PC-9 (cell line): ENCODE data around the gene MMD2. TPM values are rescaled to one million over a fixed set of nuclear protein-coding genes. Genes with fewer than 3 reads are reported as not detected.

Experiments
- Bru-seq: library from RNA; stranded (reverse); fragments of 400-500 nt; gene quantifications from one replicate; lab custom pipeline; 2021; lab: Mats Ljungman, UMichigan
- BruChase-seq, 2 experiments: library from RNA; stranded (reverse); fragments of 400-500 nt; gene quantifications; one replicate each; lab custom pipeline; 2021; lab: Mats Ljungman, UMichigan
- BruUV-seq: library from RNA; stranded (reverse); fragments of 400-500 nt; replicated peaks from 2 replicates; lab custom pipeline; 2021; lab: Mats Ljungman, UMichigan
- CTCF ChIA-PET: fragments of 300-600 bp; sonication (Branson Sonifier 250); formaldehyde crosslinking; loops from one replicate; lab custom pipeline; 2022; ENCODE audit warnings: antibody characterized with exemption; lab: Charles Lee
- POLR2A ChIA-PET: fragments of 300-600 bp; sonication (Branson Sonifier 250); formaldehyde crosslinking; loops from one replicate; lab custom pipeline; 2022; ENCODE audit warnings: antibody characterized with exemption; ENCODE audit not compliant: unreplicated experiment; lab: Charles Lee
- DNase-seq, 2 experiments: peaks; one replicate each; pipeline versions ENCODE4 v3.0.0 to v3.0.0-alpha.2; 2015 to 2022; ENCODE audit warnings: mixed read lengths in 1 of 2
- H2AFZ ChIP-seq: fragments of 200-600 bp; sonication (generic); 2 replicates; pipeline ENCODE4 v1.8.1; 2017; ENCODE audit warnings: antibody characterized with exemption
- H3F3A ChIP-seq: fragments of 200-600 bp; sonication (generic); 2 replicates; pipeline ENCODE4 v1.8.1; 2017; ENCODE audit warnings: antibody characterized with exemption, mild to moderate bottlenecking, low read depth; ENCODE audit not compliant: insufficient read depth
- H3K27ac ChIP-seq: fragments of 200-600 bp; sonication (generic); 2 replicates; pipeline ENCODE4 v1.6.1; 2016; ENCODE audit warnings: mixed run types
- H3K27me3 ChIP-seq: fragments of 200-600 bp; sonication (generic); 2 replicates; pipeline ENCODE4 v1.6.1; 2016; ENCODE audit warnings: low read depth, mixed run types; ENCODE audit not compliant: insufficient read depth
- H3K36me3 ChIP-seq: fragments of 200-600 bp; sonication (generic); 2 replicates; pipeline ENCODE4 v1.6.1; 2016; ENCODE audit warnings: low read depth, mixed run types
- H3K4me1 ChIP-seq: fragments of 200-600 bp; sonication (generic); replicated peaks from 2 replicates; pipeline ENCODE4 v1.6.1; 2016; ENCODE audit warnings: mixed run types; ENCODE audit not compliant: insufficient read depth
- H3K4me2 ChIP-seq: fragments of 200-600 bp; sonication (generic); 2 replicates; pipeline ENCODE4 v1.6.1; 2017; ENCODE audit warnings: mixed run types
- H3K4me3 ChIP-seq: fragments of 200-600 bp; sonication (generic); 2 replicates; pipeline ENCODE4 v1.6.1; 2016; ENCODE audit warnings: mixed run types
- H3K79me2 ChIP-seq: fragments of 200-600 bp; sonication (generic); 2 replicates; pipeline ENCODE4 v1.6.1; 2017; ENCODE audit warnings: low read depth, mixed run types
- H3K9me2 ChIP-seq: fragments of 200-600 bp; sonication (generic); 2 replicates; pipeline ENCODE4 v1.8.1; 2017; ENCODE audit warnings: mild to moderate bottlenecking; ENCODE audit not compliant: insufficient read depth
- H3K9me3 ChIP-seq: fragments of 200-600 bp; sonication (generic); 2 replicates; pipeline ENCODE4 v1.8.1; 2016; ENCODE audit warnings: low read depth; ENCODE audit not compliant: insufficient read depth
- H4K20me1 ChIP-seq: fragments of 200-600 bp; sonication (generic); 2 replicates; pipeline ENCODE4 v1.8.1; 2017; ENCODE audit not compliant: insufficient read depth
- EZH2 ChIP-seq: fragments of 200-600 bp; sonication (generic); IDR thresholded peaks from 2 replicates; pipeline ENCODE4 v1.8.0; 2017; ENCODE audit warnings: antibody characterized with exemption, low read depth
- intact Hi-C: fragments of 100-400 bp; cut with micrococcal nuclease; formaldehyde crosslinking; loops from one replicate; pipeline ENCODE4 v1.10.0; 2022; ENCODE audit not compliant: unreplicated experiment
- long read RNA-seq: library from polyadenylated mRNA; stranded (forward); transcript quantifications from one replicate; pipeline ENCODE4 v2.0.0, GENCODE V29; 2022
- total RNA-seq: library from RNA; stranded (reverse); gene quantifications from 2 replicates; pipeline ENCODE4 v1.2.3, GENCODE V29; 2021
- TF ChIP-seq, protein P1 (sequence below): fragments of 200-600 bp; sonication (generic); conservative IDR thresholded peaks from 2 replicates; pipeline ENCODE4 v1.6.1; 2017; ENCODE audit warnings: mixed run types, antibody characterized with exemption, mild to moderate bottlenecking, moderate library complexity

Gene MMD2, protein sequence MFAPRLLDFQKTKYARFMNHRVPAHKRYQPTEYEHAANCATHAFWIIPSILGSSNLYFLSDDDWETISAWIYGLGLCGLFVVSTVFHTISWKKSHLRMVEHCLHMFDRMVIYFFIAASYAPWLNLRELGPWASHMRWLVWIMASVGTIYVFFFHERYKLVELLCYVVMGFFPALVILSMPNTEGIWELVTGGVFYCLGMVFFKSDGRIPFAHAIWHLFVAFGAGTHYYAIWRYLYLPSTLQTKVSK
- not detected in 2 replicates for total RNA-seq
- Bru-seq, nascent RNA, result not detected
- not detected for BruChase-seq, experiment 1, labeled RNA remaining after a 2-hour chase
- not detected for BruChase-seq, experiment 2, labeled RNA remaining after a 6-hour chase
- long read RNA-seq, result 0 reads

DNA sequence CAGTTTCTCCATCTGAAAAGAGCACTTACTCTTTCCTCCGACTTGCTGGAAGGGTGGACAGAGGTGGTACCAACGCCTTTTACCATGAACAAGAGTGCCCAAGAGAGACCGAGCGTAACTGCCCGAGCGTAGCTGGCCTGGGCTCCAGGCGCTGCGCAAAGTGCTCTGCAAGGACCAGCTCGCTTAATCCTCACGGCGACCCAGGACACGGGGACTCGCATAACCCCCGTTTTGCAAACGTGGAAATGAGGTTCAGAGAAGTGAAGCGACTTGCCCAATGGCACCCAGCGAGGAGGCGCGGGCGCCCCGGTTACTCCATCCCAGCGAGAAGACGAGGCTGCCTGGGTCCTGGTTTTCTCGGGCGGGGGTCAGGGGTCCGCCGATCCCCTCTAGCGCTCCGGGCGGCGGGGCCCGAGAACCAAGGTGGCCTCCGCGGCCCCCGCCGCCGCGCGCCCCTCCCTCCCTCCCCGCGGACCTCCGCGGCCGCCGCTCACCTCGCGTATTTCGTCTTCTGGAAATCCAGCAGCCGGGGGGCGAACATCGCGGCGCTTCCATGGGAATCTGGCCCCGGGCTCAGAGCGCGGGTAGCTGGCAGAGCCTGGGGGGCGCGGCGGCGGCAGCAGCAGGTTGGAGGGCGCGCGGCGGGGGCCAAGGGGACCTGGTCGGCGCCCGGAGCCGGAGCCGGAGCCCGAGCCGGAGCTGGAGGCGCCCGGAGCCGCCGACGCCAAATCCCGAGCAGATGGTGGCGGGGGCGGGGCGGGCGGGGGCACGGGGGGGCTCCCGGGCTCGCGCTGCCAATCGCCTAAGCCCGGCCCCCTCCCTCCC, at the start of gene MMD2:
MMD2 (minus strand) TSS at position 711 of the 825 bp plus-strand sequence; CDS start at position 541, 170 bp downstream.
- no TSS peak for BruUV-seq
- Histone ChIP-seq H3K9me2 (no peaks in the 10 kb centered on the region), H3K4me3 (no peak within 1 kb of the TSS), H3K36me3 (no peaks in the 10 kb centered on the region), H3K9me3 (no peaks in the 10 kb centered on the region), H4K20me1 (no peaks in the 10 kb centered on the region), H3K4me1 (no peaks in the 10 kb centered on the region), H3K27me3 (peaks cover 75% of the 10 kb centered on the region), H3K4me2 (no peak within 1 kb of the TSS), H3K27ac (no peak within 1 kb of the TSS), H2AFZ (no peak within 1 kb of the TSS), H3F3A (no peaks in the 10 kb centered on the region), H3K79me2 (no peaks in the 10 kb centered on the region)
- TF ChIP-seq EZH2, result no peak
- TF ChIP-seq, protein P1, sequence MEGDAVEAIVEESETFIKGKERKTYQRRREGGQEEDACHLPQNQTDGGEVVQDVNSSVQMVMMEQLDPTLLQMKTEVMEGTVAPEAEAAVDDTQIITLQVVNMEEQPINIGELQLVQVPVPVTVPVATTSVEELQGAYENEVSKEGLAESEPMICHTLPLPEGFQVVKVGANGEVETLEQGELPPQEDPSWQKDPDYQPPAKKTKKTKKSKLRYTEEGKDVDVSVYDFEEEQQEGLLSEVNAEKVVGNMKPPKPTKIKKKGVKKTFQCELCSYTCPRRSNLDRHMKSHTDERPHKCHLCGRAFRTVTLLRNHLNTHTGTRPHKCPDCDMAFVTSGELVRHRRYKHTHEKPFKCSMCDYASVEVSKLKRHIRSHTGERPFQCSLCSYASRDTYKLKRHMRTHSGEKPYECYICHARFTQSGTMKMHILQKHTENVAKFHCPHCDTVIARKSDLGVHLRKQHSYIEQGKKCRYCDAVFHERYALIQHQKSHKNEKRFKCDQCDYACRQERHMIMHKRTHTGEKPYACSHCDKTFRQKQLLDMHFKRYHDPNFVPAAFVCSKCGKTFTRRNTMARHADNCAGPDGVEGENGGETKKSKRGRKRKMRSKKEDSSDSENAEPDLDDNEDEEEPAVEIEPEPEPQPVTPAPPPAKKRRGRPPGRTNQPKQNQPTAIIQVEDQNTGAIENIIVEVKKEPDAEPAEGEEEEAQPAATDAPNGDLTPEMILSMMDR, result no peak
- intact Hi-C loops, result no loop called here
- ChIA-PET CTCF (no interaction called here), POLR2A (no interaction called here)
- no peak for DNase-seq

DNA sequence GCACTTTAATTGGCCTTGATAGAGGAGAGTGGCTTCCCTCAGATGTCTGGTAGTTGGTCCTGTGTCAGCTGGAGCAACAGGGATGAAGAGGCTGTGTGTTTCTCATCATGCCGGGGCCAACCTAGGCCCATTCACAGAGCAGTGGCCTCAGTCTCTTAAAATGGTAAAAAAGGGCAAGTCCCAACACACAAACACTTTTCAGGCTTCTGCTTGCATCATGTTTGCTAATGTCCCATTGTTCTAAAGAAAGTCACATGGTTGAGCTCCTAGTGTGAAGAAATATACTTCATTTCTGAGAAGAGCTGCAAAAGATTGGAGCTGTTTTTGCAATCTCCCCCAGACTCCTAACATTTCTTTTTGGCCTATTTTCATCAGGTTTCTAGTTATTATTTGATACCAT, 46.1 kb upstream of the MMD2 start:
- DNase-seq, result no peak
- no peak for TF ChIP-seq EZH2
- TF ChIP-seq, protein P1, result no peak
- no peaks in the 10 kb centered on the region; the same call in 1 of the 2 replicates for H4K20me1 ChIP-seq
- no peaks in the 10 kb centered on the region for H3K27me3 ChIP-seq
- H3K27ac ChIP-seq, result no peak overlapping the region
- intact Hi-C loops, result no loop called here
- no peaks in the 10 kb centered on the region for H3K9me2 ChIP-seq
- CTCF ChIA-PET, result no interaction called here
- no peaks in the 10 kb centered on the region for H3K79me2 ChIP-seq
- no peak overlapping the region for H2AFZ ChIP-seq
- H3K36me3 ChIP-seq, result 0 out of 2 replicates have a peak, but pooled peaks cover 4% of the 10 kb centered on the region
- H3K9me3 ChIP-seq, result no peaks in the 10 kb centered on the region
- H3K4me3 ChIP-seq, result no peak overlapping the region
- H3K4me2 ChIP-seq, result no peak overlapping the region
- POLR2A ChIA-PET, result no interaction called here
- H3K4me1 ChIP-seq, result no peaks in the 10 kb centered on the region
- no TSS peak for BruUV-seq
- no peaks in the 10 kb centered on the region for H3F3A ChIP-seq

DNA sequence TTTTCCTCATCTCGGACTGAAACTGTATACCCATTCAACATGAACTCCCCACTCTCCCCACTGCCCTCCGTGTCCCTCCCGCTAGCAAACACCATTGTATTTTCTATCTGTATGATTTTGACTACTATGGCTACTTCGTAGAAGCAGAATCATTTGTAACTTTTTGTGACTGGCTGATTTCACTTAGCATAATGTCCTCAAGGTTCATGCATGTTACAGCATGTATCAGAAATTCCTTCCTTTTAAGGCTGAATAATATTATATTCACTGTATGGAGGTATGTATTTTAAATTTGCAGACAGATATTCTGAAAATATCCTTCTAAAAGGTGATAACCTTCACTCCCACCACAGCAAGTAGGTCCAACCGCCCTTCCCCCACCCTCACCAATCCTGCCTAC, 42.9 kb upstream of the MMD2 start:
- no peaks in the 10 kb centered on the region; the same call in 1 of the 2 replicates for H4K20me1 ChIP-seq
- H3K9me2 ChIP-seq, result no peaks in the 10 kb centered on the region
- H3K4me1 ChIP-seq, result no peaks in the 10 kb centered on the region
- no TSS peak for BruUV-seq
- TF ChIP-seq EZH2, result no peak
- TF ChIP-seq, protein P1, result no peak
- H3K79me2 ChIP-seq, result no peaks in the 10 kb centered on the region
- H3F3A ChIP-seq, result no peaks in the 10 kb centered on the region
- H3K9me3 ChIP-seq, result no peaks in the 10 kb centered on the region
- 0 out of 2 replicates have a peak, but pooled peaks cover 4% of the 10 kb centered on the region for H3K36me3 ChIP-seq
- ChIA-PET POLR2A (no interaction called here), CTCF (no interaction called here)
- no peak overlapping the region for H2AFZ ChIP-seq
- H3K4me2 ChIP-seq, result no peak overlapping the region
- intact Hi-C loops, result no loop called here
- DNase-seq, result no peak
- no peaks in the 10 kb centered on the region for H3K27me3 ChIP-seq
- no peak overlapping the region for H3K27ac ChIP-seq
- H3K4me3 ChIP-seq, result no peak overlapping the region
